HuH-7 (cell line): ENCODE data around the gene EXT2.

ENCODE experiments used
- DNase-seq: peaks from one replicate; pipeline ENCODE4 v3.0.0; 2011; ENCODE audit warnings: low spot score

The EXT2 gene

GRCh38 chr11:44205352-44205751 lies 109.9 kb downstream of the EXT2 start:
- DNase-seq, result no peak

- no peak for DNase-seq
Observed at GRCh38 chr11:44205836-44206235, 110.4 kb downstream of the EXT2 start.

- no peak for DNase-seq
Observed at GRCh38 chr11:44207292-44207691, 111.8 kb downstream of the EXT2 start.

GRCh38 chr11:44208976-44209603 lies 113.6 kb downstream of the EXT2 start:
- no peak for DNase-seq

- no peak for DNase-seq
Observed at GRCh38 chr11:44212128-44212527, 116.7 kb downstream of the EXT2 start.

GRCh38 chr11:44213148-44213547 lies 117.7 kb downstream of the EXT2 start:
- no peak for DNase-seq

GRCh38 chr11:44217432-44217831 lies 122.0 kb downstream of the EXT2 start:
- DNase-seq, result no peak

GRCh38 chr11:44219830-44220796 lies 124.6 kb downstream of the EXT2 start:
- DNase-seq, result no peak

GRCh38 chr11:44221456-44221855 lies 126.0 kb downstream of the EXT2 start:
- DNase-seq, result no peak

- DNase-seq, result no peak
Observed at GRCh38 chr11:44221992-44222391, 126.5 kb downstream of the EXT2 start.

GRCh38 chr11:44223238-44223637 lies 127.8 kb downstream of the EXT2 start:
- DNase-seq, result no peak

GRCh38 chr11:44224867-44225501 lies 129.5 kb downstream of the EXT2 start:
- DNase-seq, result no peak

GRCh38 chr11:44226490-44226889 lies 131.0 kb downstream of the EXT2 start:
- DNase-seq, result no peak

GRCh38 chr11:44226945-44227344 lies 131.5 kb downstream of the EXT2 start:
- no peak for DNase-seq

- DNase-seq, result no peak
Observed at GRCh38 chr11:44228379-44228778, 132.9 kb downstream of the EXT2 start.

- DNase-seq, result no peak
Observed at GRCh38 chr11:44229098-44229497, 133.6 kb downstream of the EXT2 start.

- DNase-seq, result no peak
Observed at GRCh38 chr11:44229624-44230023, 134.1 kb downstream of the EXT2 start.

- DNase-seq, result no peak
Observed at GRCh38 chr11:44235765-44236201, 140.3 kb downstream of the EXT2 start.

- no peak for DNase-seq
Observed at GRCh38 chr11:44236296-44236695, 140.8 kb downstream of the EXT2 start.

- DNase-seq, result no peak
Observed at GRCh38 chr11:44237156-44237555, 141.7 kb downstream of the EXT2 start.

- no peak for DNase-seq
Observed at GRCh38 chr11:44241851-44242250, 146.4 kb downstream of the EXT2 start.

- DNase-seq, result no peak
Observed at GRCh38 chr11:44243086-44243485, 147.6 kb downstream of the EXT2 start.
